PC-9 (cell line): ENCODE data around the gene M1AP. TPM values are rescaled to one million over a fixed set of nuclear protein-coding genes. Genes with fewer than 3 reads are reported as not detected.

Experiments used
- BruUV-seq: library from RNA; stranded (reverse); fragments of 400-500 nt; replicated peaks from 2 replicates; lab custom pipeline; 2021; lab: Mats Ljungman, UMichigan
- CTCF ChIA-PET: fragments of 300-600 bp; sonication (Branson Sonifier 250); formaldehyde crosslinking; loops from one replicate; lab custom pipeline; 2022; ENCODE audit warnings: antibody characterized with exemption; lab: Charles Lee
- POLR2A ChIA-PET: fragments of 300-600 bp; sonication (Branson Sonifier 250); formaldehyde crosslinking; loops from one replicate; lab custom pipeline; 2022; ENCODE audit warnings: antibody characterized with exemption; ENCODE audit not compliant: unreplicated experiment; lab: Charles Lee
- DNase-seq, 2 experiments: peaks; one replicate each; pipeline versions ENCODE4 v3.0.0 to v3.0.0-alpha.2; 2015 to 2022; ENCODE audit warnings: mixed read lengths in 1 of 2
- H2AFZ ChIP-seq: fragments of 200-600 bp; sonication (generic); 2 replicates; pipeline ENCODE4 v1.8.1; 2017; ENCODE audit warnings: antibody characterized with exemption
- H3F3A ChIP-seq: fragments of 200-600 bp; sonication (generic); 2 replicates; pipeline ENCODE4 v1.8.1; 2017; ENCODE audit warnings: antibody characterized with exemption, mild to moderate bottlenecking, low read depth; ENCODE audit not compliant: insufficient read depth
- H3K27ac ChIP-seq: fragments of 200-600 bp; sonication (generic); 2 replicates; pipeline ENCODE4 v1.6.1; 2016; ENCODE audit warnings: mixed run types
- H3K27me3 ChIP-seq: fragments of 200-600 bp; sonication (generic); 2 replicates; pipeline ENCODE4 v1.6.1; 2016; ENCODE audit warnings: low read depth, mixed run types; ENCODE audit not compliant: insufficient read depth
- H3K36me3 ChIP-seq: fragments of 200-600 bp; sonication (generic); 2 replicates; pipeline ENCODE4 v1.6.1; 2016; ENCODE audit warnings: low read depth, mixed run types
- H3K4me1 ChIP-seq: fragments of 200-600 bp; sonication (generic); replicated peaks from 2 replicates; pipeline ENCODE4 v1.6.1; 2016; ENCODE audit warnings: mixed run types; ENCODE audit not compliant: insufficient read depth
- H3K4me2 ChIP-seq: fragments of 200-600 bp; sonication (generic); 2 replicates; pipeline ENCODE4 v1.6.1; 2017; ENCODE audit warnings: mixed run types
- H3K4me3 ChIP-seq: fragments of 200-600 bp; sonication (generic); 2 replicates; pipeline ENCODE4 v1.6.1; 2016; ENCODE audit warnings: mixed run types
- H3K79me2 ChIP-seq: fragments of 200-600 bp; sonication (generic); 2 replicates; pipeline ENCODE4 v1.6.1; 2017; ENCODE audit warnings: low read depth, mixed run types
- H3K9me2 ChIP-seq: fragments of 200-600 bp; sonication (generic); 2 replicates; pipeline ENCODE4 v1.8.1; 2017; ENCODE audit warnings: mild to moderate bottlenecking; ENCODE audit not compliant: insufficient read depth
- H3K9me3 ChIP-seq: fragments of 200-600 bp; sonication (generic); 2 replicates; pipeline ENCODE4 v1.8.1; 2016; ENCODE audit warnings: low read depth; ENCODE audit not compliant: insufficient read depth
- H4K20me1 ChIP-seq: fragments of 200-600 bp; sonication (generic); 2 replicates; pipeline ENCODE4 v1.8.1; 2017; ENCODE audit not compliant: insufficient read depth
- CTCF ChIP-seq: fragments of 200-600 bp; sonication (generic); conservative IDR thresholded peaks from 2 replicates; pipeline ENCODE4 v1.6.1; 2017; ENCODE audit warnings: mixed run types, antibody characterized with exemption, mild to moderate bottlenecking, moderate library complexity
- EZH2 ChIP-seq: fragments of 200-600 bp; sonication (generic); IDR thresholded peaks from 2 replicates; pipeline ENCODE4 v1.8.0; 2017; ENCODE audit warnings: antibody characterized with exemption, low read depth
- intact Hi-C: fragments of 100-400 bp; cut with micrococcal nuclease; formaldehyde crosslinking; loops from one replicate; pipeline ENCODE4 v1.10.0; 2022; ENCODE audit not compliant: unreplicated experiment
- total RNA-seq: library from RNA; stranded (reverse); gene quantifications from 2 replicates; pipeline ENCODE4 v1.2.3, GENCODE V29; 2021

M1AP gene
- total RNA-seq, 1 experiment from 2014 or later: 7.7 TPM

- Histone ChIP-seq H3K4me3 (no peak overlapping the region), H3K27ac (no peak overlapping the region), H2AFZ (no peak overlapping the region), H3K79me2 (peaks cover 9% of the 10 kb centered on the region; the same call in 1 of the 2 replicates), H3K4me1 (peaks cover 8% of the 10 kb centered on the region; the same call in 1 of the 2 replicates), H3K9me3 (no peaks in the 10 kb centered on the region), H3K4me2 (no peak overlapping the region), H3K9me2 (no peaks in the 10 kb centered on the region), H3K36me3 (no peaks in the 10 kb centered on the region), H4K20me1 (no peaks in the 10 kb centered on the region), H3F3A (peaks cover 6% of the 10 kb centered on the region; the same call in 1 of the 2 replicates), H3K27me3 (no peaks in the 10 kb centered on the region)
- TF ChIP-seq EZH2 (no peak), CTCF (no peak)
- DNase-seq: no peak
- ChIA-PET CTCF (no interaction called here), POLR2A (no interaction called here)
- BruUV-seq: no TSS peak
- intact Hi-C loops: no loop called here
Measured at GRCh38 chr2:74535440-74535965, 112.6 kb downstream of the M1AP start.

GRCh38 chr2:74534411-74534810, 113.7 kb downstream of the M1AP start:
- intact Hi-C loops: loop anchor here (5.0 kb wide), 3 partner anchors 53 to 267 kb away; no protein-coding TSS in a partner anchor
- CTCF ChIA-PET: no interaction called here
- Histone ChIP-seq H3F3A (peaks cover 6% of the 10 kb centered on the region; the same call in 1 of the 2 replicates), H3K9me2 (no peaks in the 10 kb centered on the region), H3K27me3 (no peaks in the 10 kb centered on the region), H3K36me3 (no peaks in the 10 kb centered on the region), H3K9me3 (no peaks in the 10 kb centered on the region), H3K27ac (no peak overlapping the region), H3K4me1 (peaks cover 8% of the 10 kb centered on the region; the same call in 1 of the 2 replicates), H4K20me1 (no peaks in the 10 kb centered on the region), H2AFZ (no peak overlapping the region), H3K4me3 (no peak overlapping the region), H3K4me2 (no peak overlapping the region), H3K79me2 (peaks cover 10% of the 10 kb centered on the region; the same call in 1 of the 2 replicates)
- no TSS peak for BruUV-seq
- POLR2A ChIA-PET: no interaction called here
- TF ChIP-seq CTCF (no peak), EZH2 (no peak)
- no peak for DNase-seq

GRCh38 chr2:74533464-74533863, 114.7 kb downstream of the M1AP start:
- no TSS peak for BruUV-seq

More at GRCh38 chr2:74533464-74533863, 114.7 kb downstream of the M1AP start:
- Histone ChIP-seq H3F3A (peaks cover 9% of the 10 kb centered on the region; the same call in 1 of the 2 replicates), H3K9me3 (no peaks in the 10 kb centered on the region), H3K36me3 (no peaks in the 10 kb centered on the region), H3K27me3 (no peaks in the 10 kb centered on the region), H3K9me2 (no peaks in the 10 kb centered on the region), H3K4me1 (peaks cover 9% of the 10 kb centered on the region), H4K20me1 (peaks cover 1% of the 10 kb centered on the region; the same call in 1 of the 2 replicates), H3K4me3 (no peak overlapping the region), H3K4me2 (no peak overlapping the region), H3K27ac (no peak overlapping the region), H3K79me2 (peaks cover 19% of the 10 kb centered on the region), H2AFZ (no peak overlapping the region)
- TF ChIP-seq EZH2 (no peak), CTCF (no peak)
- ChIA-PET CTCF (no interaction called here), POLR2A (no interaction called here)
- no peak for DNase-seq
- intact Hi-C loops: loop anchor here (5.0 kb wide), 3 partner anchors 54 to 266 kb away; no protein-coding TSS in a partner anchor
